Mononuclear cell (primary cell): ENCODE data around the gene ZKSCAN4. TPM values are rescaled to one million over a fixed set of nuclear protein-coding genes. Genes with fewer than 3 reads are reported as not detected.
A peak's percentile ranks its signal among the peaks of the same experiment; 100 is the strongest.

Experiments
- H3K27me3 ChIP-seq: 2 replicates; pipeline ENCODE4 v1.6.0; 2011; ENCODE audit warnings: low read length, control low read depth; ENCODE audit not compliant: insufficient read depth
- H3K4me1 ChIP-seq: 2 replicates; pipeline ENCODE4 v1.5.1; 2011; ENCODE audit warnings: mild to moderate bottlenecking, low read length, control low read depth; ENCODE audit not compliant: insufficient read depth
- H3K4me3 ChIP-seq: 2 replicates; pipeline ENCODE4 v1.5.1; 2011; ENCODE audit warnings: mild to moderate bottlenecking, low read length, moderate library complexity
- H3K9me3 ChIP-seq: 2 replicates; pipeline ENCODE4 v1.5.1; 2011; ENCODE audit warnings: low read depth, mild to moderate bottlenecking, control low read depth, low read length
- total RNA-seq: library from RNA; depleted of rRNA; stranded (reverse); fragments of >200 nt; gene quantifications from one replicate; pipeline ENCODE4 v1.2.3, GENCODE V29; 2012

The ZKSCAN4 gene
- 0.84 TPM for total RNA-seq

- Histone ChIP-seq H3K4me1 (peaks cover 27% of the 10 kb centered on the region), H3K27me3 (peaks cover 7% of the 10 kb centered on the region), H3K9me3 (no peaks in the 10 kb centered on the region), H3K4me3 (peak within 1 kb of the TSS; percentile 73)
These were observed at the start of gene ZKSCAN4 for GRCh38 chr6:28252009-28252975. Gene ZKSCAN4 (minus strand): TSS chr6:28252269. CDS start chr6:28251980, 289 bp downstream.

DNA sequence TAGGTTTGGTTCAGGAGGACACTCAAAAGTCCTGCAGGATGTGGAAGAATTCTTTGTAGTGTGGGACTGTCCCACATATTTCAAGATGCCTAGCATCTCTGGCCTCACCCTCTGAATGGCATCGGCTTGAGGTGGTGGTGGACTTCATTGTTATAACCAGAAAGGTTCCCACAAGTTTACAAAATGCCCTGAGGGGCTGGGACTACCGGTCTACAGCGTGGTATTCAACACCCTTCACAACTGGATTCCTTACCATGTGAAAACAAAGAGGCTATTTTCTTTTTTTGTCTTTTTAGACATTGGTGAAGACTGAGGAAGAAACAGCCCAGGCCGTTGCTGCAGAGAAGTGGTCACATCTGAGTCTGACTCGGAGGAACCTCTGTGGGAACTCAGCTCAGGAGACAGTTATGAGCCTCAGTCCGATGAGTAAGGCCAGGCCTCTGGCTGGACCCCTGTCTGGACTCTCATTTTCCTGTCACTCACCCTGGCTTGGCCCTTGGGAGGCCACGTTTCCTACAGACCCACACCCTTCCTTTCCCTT is 44.5 kb upstream of the ZKSCAN4 start:
- no peaks in the 10 kb centered on the region for H3K4me1 ChIP-seq
- H3K27me3 ChIP-seq, result no peaks in the 10 kb centered on the region
- H3K9me3 ChIP-seq, result no peaks in the 10 kb centered on the region
- no peak overlapping the region for H3K4me3 ChIP-seq

DNA sequence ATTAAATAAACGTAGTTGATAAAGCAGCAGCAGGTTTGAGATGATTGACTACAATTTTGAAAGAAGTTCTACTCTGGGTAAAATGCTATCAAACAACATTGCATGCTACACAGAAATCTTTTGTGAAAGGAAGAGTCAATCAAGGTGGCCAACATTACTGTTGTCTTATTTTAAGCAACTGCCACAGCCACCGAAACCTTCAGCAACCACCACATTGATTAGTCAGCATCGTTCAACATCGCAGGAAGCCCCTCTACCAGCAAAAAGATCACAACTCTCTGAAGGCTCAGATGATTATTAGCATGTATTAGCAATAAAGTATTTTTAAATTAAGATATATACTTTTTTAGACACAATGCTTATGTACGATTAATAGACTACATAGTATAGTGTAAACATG is 43.3 kb upstream of the ZKSCAN4 start:
- Histone ChIP-seq H3K4me1 (no peaks in the 10 kb centered on the region), H3K27me3 (no peaks in the 10 kb centered on the region), H3K4me3 (no peak overlapping the region), H3K9me3 (no peaks in the 10 kb centered on the region)

DNA sequence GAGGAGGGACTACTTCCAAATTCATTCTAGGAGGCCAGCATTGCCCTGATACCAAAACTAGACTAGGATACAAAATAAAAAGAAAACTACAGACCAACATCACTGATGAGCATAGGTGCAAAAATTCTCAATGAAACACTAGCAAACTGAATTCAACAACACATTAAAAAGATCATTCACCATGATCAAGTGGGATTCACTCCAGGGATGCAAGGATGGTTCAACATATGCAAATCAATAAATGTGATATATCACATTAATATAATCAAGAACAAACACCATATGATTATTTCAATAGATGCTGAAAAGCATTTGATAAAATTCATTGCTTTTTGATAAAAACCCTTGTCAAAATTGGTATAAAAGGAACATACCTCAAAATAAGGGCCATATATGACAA is 39.5 kb upstream of the ZKSCAN4 start:
- peaks cover 3% of the 10 kb centered on the region for H3K27me3 ChIP-seq
- H3K4me3 ChIP-seq, result no peak overlapping the region
- no peaks in the 10 kb centered on the region for H3K4me1 ChIP-seq
- H3K9me3 ChIP-seq, result no peaks in the 10 kb centered on the region

DNA sequence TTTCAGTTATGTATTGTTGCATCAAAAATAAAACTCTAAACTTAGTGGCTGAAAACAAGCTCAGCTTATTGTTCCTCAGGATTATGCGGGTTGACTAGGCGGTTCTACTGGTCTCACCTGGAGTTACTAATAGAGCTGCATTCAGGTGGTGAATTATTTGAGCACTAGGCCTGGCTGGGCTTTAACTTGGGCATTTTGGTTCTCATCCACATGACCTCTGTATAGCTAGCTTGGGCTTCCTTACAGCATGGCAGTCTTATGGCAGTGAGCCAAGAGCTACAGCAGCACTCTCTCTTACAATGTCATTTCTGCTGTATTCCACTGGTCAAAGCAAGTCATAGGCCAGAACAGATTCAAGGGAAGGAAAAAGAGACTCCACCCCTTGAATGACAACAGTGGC is 30.9 kb upstream of the ZKSCAN4 start:
- no peak overlapping the region for H3K4me3 ChIP-seq
- H3K4me1 ChIP-seq, result peaks cover 12% of the 10 kb centered on the region
- no peaks in the 10 kb centered on the region for H3K9me3 ChIP-seq
- H3K27me3 ChIP-seq, result peaks cover 17% of the 10 kb centered on the region

DNA sequence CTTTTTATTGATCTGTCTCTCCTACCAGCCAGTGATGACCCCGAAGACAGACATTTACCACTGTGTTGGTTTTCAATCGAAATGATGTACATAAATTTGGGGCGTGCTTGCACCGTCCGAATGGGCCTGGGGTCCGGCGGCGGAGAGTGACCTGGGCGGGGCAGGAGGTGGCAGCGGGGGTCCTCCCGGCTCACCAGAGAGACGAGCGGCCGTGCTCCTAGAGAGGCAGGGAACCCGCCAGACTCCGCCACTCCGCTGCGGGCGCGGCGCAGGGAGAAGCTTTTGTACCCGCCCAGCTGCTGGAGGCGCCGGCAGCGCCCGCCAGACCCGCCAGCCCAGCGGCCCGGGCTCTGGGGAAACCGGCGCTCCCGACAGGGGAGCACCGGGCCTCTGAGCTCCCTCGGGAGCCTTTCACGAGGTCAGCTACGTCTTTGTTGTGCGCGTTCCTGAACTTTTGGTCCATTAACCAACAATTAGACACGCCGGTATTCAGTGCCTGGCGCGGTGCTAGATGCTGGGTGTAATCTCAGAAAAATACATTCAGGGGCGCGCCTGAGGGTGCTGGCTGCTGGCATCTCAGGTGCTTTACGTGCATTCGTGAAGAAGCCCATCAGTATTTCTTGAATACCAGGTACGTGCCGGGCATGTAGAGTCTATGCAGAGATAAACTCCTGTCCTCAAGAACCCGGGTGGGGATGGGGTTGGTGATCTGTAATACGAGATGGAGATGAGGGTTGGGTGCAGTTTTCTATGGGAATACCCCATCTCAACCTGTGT is 29.4 kb upstream of the ZKSCAN4 start, which contains the start of gene PGBD1:
Gene PGBD1, plus strand, starts transcription at position 285 of the 777 bp plus-strand sequence. CDS start 2,242 bp downstream, outside the sequence.
- Histone ChIP-seq H3K9me3 (no peaks in the 10 kb centered on the region), H3K4me1 (peaks cover 12% of the 10 kb centered on the region), H3K4me3 (peak within 1 kb of the TSS; percentile 31), H3K27me3 (peaks cover 14% of the 10 kb centered on the region)

GRCh38 chr6:28280595-28281287 is 28.7 kb upstream of the ZKSCAN4 start:
- no peaks in the 10 kb centered on the region for H3K9me3 ChIP-seq
- no peak overlapping the region for H3K4me3 ChIP-seq
- peaks cover 14% of the 10 kb centered on the region for H3K27me3 ChIP-seq
- peaks cover 12% of the 10 kb centered on the region for H3K4me1 ChIP-seq

DNA sequence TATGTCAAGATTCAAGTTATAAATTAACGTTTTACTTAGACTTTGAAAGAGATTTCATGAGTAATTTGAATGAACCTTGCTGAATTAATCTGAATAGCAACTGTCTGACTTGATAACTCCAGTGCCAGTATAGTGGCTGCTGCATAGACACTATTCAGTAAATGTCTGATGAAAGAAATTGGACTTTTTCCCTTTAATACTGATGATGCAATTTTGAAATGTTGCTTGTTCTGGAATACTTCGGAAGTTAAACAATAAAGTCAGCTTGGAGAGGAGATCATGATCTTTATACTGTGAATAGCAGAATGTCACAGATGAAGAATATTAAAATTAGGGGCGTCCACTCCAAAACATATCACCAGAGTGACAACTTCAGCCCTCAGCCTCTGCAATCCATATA is 25.7 kb upstream of the ZKSCAN4 start:
- H3K4me1 ChIP-seq, result peaks cover 16% of the 10 kb centered on the region
- H3K4me3 ChIP-seq, result no peak overlapping the region

DNA sequence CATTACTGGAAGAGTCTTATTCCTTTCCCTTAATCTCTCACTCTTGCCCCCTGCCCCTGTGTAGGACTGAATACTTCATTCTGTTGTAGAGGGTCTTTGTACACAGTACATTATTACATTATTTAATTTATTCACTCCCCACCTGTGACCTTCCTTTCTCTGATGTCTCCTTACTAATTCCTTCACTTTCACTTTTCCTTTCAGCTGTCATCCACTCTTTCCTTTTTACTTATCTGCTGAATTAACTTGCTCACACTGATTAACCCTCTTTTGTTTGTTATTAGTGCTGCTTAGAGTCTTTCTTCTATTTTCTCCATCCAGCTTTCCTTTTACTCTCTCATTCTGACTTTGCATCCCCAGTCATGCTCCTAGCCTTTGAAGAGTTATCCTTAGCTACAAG is 22.8 kb upstream of the ZKSCAN4 start:
- H3K4me3 ChIP-seq, result no peak overlapping the region

More for the DNA sequence above, 25.7 kb upstream of the ZKSCAN4 start:
- Histone ChIP-seq H3K27me3 (peaks cover 9% of the 10 kb centered on the region), H3K9me3 (no peaks in the 10 kb centered on the region)

GRCh38 chr6:28269492-28269891 is 17.4 kb upstream of the ZKSCAN4 start:
- Histone ChIP-seq H3K9me3 (no peaks in the 10 kb centered on the region), H3K27me3 (no peaks in the 10 kb centered on the region), H3K4me1 (peaks cover 13% of the 10 kb centered on the region), H3K4me3 (no peak overlapping the region)

More for the DNA sequence above, 22.8 kb upstream of the ZKSCAN4 start:
- no peaks in the 10 kb centered on the region for H3K9me3 ChIP-seq
- peaks cover 4% of the 10 kb centered on the region for H3K4me1 ChIP-seq
- no peaks in the 10 kb centered on the region for H3K27me3 ChIP-seq

DNA sequence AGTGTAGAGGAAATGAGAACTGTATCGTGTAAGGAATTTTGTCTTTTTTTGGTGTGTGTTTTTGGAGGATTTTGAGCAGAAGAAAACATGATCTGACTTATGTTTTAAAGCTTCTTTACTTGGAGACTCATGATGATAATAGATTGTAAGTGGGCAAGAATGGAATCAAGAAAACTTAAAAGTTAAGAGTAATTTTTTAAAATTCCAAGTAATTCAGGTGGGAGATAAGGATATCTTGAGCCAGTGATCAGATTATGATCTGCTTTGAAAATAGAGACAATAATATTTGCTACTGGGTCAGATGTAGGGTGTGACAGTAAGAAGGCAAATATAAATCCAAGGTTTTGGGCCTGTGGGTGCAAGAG is 15.6 kb upstream of the ZKSCAN4 start:
- Histone ChIP-seq H3K4me3 (peak overlapping the region; percentile 65), H3K4me1 (peaks cover 10% of the 10 kb centered on the region), H3K9me3 (no peaks in the 10 kb centered on the region), H3K27me3 (no peaks in the 10 kb centered on the region)

GRCh38 chr6:28266962-28267694 is 15.1 kb upstream of the ZKSCAN4 start, which contains the start of gene ZSCAN26:
Gene ZSCAN26 (plus strand): TSS chr6:28267143. CDS start chr6:28271920, 4,777 bp downstream.
- H3K4me3 ChIP-seq, result peak within 1 kb of the TSS; percentile 65
- peaks cover 10% of the 10 kb centered on the region for H3K4me1 ChIP-seq
- H3K27me3 ChIP-seq, result no peaks in the 10 kb centered on the region
- H3K9me3 ChIP-seq, result no peaks in the 10 kb centered on the region

DNA sequence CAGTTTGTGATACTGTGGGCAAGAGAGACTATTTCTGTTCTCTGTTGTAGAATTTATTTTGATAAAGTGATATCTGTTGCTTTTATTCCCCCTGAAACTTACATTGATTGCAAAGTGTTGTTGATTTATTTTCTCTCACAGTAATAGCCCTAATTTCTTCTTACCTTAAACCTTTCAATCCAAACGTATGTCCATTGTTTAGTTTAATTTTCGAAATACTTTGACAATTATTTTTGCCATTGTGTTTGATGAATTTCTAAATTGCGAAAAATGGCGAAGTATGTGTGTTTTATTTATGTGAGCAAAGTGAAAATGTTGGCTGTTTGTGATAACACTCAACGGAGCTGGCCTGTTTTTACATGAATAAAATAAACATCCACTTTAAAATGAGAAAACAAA is 14.5 kb upstream of the ZKSCAN4 start:
- Histone ChIP-seq H3K9me3 (no peaks in the 10 kb centered on the region), H3K4me1 (peaks cover 10% of the 10 kb centered on the region), H3K27me3 (no peaks in the 10 kb centered on the region), H3K4me3 (peak overlapping the region; percentile 65)
